CD8-positive, alpha-beta memory T cell (primary cell): ENCODE data around the gene CRISPLD2. TPM values are rescaled to one million over a fixed set of nuclear protein-coding genes. Genes with fewer than 3 reads are reported as not detected.
A peak's percentile ranks its signal among the peaks of the same experiment; 100 is the strongest.

Experiments
- CTCF ChIA-PET: fragments of 350-600 bp; sonication (Branson Sonifier 250); formaldehyde crosslinking; loops from one replicate; lab custom pipeline; 2021; ENCODE audit warnings: antibody characterized with exemption; lab: Charles Lee
- POLR2A ChIA-PET: fragments of 350-600 bp; sonication (Branson Sonifier 250); formaldehyde crosslinking; loops from one replicate; lab custom pipeline; 2021; ENCODE audit warnings: antibody characterized with exemption; lab: Charles Lee
- DNase-seq, 5 donors: peaks; one replicate each; pipeline versions ENCODE4 v3.0.0 to v3.0.0-alpha.2; 2020 to 2022; ENCODE audit warnings: mixed read lengths in 1 of 5
- H3K27ac ChIP-seq: one replicate; pipeline ENCODE4 v1.7.0; 2013; ENCODE audit warnings: low read depth, mild to moderate bottlenecking, low read length, moderate library complexity
- H3K27me3 ChIP-seq: 2 replicates; pipeline ENCODE4 v1.7.0; 2013; ENCODE audit warnings: low read length, mild to moderate bottlenecking; ENCODE audit not compliant: insufficient read depth, poor library complexity, severe bottlenecking
- H3K36me3 ChIP-seq: 2 replicates; pipeline ENCODE4 v1.7.0; 2013; ENCODE audit warnings: mild to moderate bottlenecking, low read length, moderate library complexity; ENCODE audit not compliant: insufficient read depth
- H3K4me1 ChIP-seq: 2 replicates; pipeline ENCODE4 v1.7.0; 2013; ENCODE audit warnings: mild to moderate bottlenecking, low read length, moderate library complexity; ENCODE audit not compliant: insufficient read depth
- H3K4me3 ChIP-seq: 2 replicates; pipeline ENCODE4 v1.7.0; 2013; ENCODE audit warnings: mild to moderate bottlenecking, low read length
- H3K9me3 ChIP-seq: 2 replicates; pipeline ENCODE4 v1.7.0; 2013; ENCODE audit warnings: mild to moderate bottlenecking, low read length
- H3K27ac Mint-ChIP-seq, 8 donors: one replicate each; pipeline ENCODE4 v1.8.0; 2020 to 2021; ENCODE audit warnings: mixed read lengths in 8 of 8, mild to moderate bottlenecking in 6 of 8, inconsistent platforms in 3 of 8, moderate library complexity in 3 of 8
- H3K27me3 Mint-ChIP-seq, 2 donors: one replicate each; pipeline ENCODE4 v1.8.0; 2020 to 2021; ENCODE audit warnings: mixed read lengths in 2 of 2, mild to moderate bottlenecking in 1 of 2, moderate library complexity in 1 of 2
- H3K36me3 Mint-ChIP-seq, 3 donors: one replicate each; pipeline ENCODE4 v1.8.0; 2020 to 2021; ENCODE audit warnings: mixed read lengths in 3 of 3, inconsistent platforms in 1 of 3, mild to moderate bottlenecking in 1 of 3
- H3K4me1 Mint-ChIP-seq, 3 donors: one replicate each; pipeline ENCODE4 v1.8.0; 2020 to 2021; ENCODE audit warnings: mixed read lengths in 3 of 3, inconsistent platforms in 1 of 3, mild to moderate bottlenecking in 1 of 3
- H3K4me3 Mint-ChIP-seq, 7 donors: one replicate each; pipeline ENCODE4 v1.8.0; 2020 to 2021; ENCODE audit warnings: mixed read lengths in 7 of 7, mild to moderate bottlenecking in 6 of 7, moderate library complexity in 4 of 7, inconsistent platforms in 2 of 7
- H3K9me3 Mint-ChIP-seq, 5 donors: one replicate each; pipeline ENCODE4 v1.8.0; 2020 to 2022; ENCODE audit warnings: mixed read lengths in 5 of 5, mild to moderate bottlenecking in 3 of 5, moderate library complexity in 2 of 5, inconsistent platforms in 1 of 5
- polyA plus RNA-seq: library from polyadenylated mRNA; unstranded; fragments of 300-500 nt; fragmentation: Illumina TruSeq; gene quantifications from one replicate; pipeline ENCODE4 v1.2.3, GENCODE V29; 2021
- total RNA-seq, 2 experiments: library from RNA; stranded (reverse); gene quantifications; one replicate each; pipeline ENCODE4 v1.2.3, GENCODE V29; 2021

The CRISPLD2 gene
- total and polyA plus RNA-seq, 3 experiments from 2014 or later: 0.04 to 0.05 TPM; not detected in 1

DNA sequence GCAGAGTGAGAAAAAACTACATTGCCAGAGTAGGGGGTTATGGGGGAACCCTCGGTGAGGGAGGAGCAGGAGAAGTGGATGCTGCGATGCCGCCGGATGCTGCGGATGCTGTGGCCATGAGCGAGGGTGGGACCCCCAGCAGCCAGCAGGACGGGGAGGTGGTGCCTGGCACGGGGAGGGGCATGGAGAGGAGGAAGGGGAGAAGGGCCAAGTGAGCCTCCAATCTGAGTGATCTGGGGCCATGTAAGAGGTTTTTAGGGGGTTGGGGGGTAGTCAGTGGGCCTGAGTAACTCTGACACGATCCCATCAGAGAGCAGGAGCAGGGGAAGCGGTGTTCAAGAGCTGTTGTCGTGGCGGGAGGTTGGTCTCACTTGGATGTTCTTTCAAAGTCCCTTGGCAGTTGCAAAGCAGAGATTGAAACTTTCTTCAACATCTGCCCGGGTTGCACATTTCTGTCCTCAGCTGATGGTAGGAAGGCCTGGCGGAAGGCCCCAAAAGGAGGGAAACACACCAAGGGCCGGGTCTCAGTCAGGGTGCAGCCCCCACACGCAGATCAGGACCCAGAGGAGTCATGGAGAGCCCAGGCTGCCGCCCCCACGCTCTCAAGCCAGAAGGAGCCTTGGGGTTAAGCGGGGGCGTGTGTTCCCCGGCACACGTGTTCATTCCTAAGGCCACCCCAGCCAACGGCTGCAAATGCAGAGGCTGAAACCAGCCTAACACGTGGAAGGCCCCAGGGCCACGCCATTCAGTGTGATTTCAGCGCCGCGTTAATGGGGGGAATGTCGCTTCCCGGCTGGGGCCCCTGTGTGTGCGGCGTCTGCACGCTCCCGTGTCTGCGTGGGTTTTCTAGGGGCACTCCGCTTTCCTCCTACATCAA is 109.9 kb downstream of the CRISPLD2 start:
- Histone ChIP-seq H3K27ac (no peak overlapping the region), H3K27me3 (no peaks in the 10 kb centered on the region), H3K4me3 (no peak overlapping the region), H3K36me3 (no peaks in the 10 kb centered on the region), H3K4me1 (peaks cover 4% of the 10 kb centered on the region), H3K9me3 (no peaks in the 10 kb centered on the region)
- Mint-ChIP-seq H3K27me3 (peaks cover 0 to 2% of the 10 kb centered on the region in 2 donors), H3K36me3 (no peaks in the 10 kb centered on the region), H3K4me1 (peaks cover 0 to 2% (median 0%) of the 10 kb centered on the region in 3 donors), H3K9me3 (no peaks in the 10 kb centered on the region), H3K4me3 (peak overlapping the region in 1 of 7 donors; percentile 62), H3K27ac (peak overlapping the region in 6 of 8 donors; percentile 17 to 83 (median 56))
- CTCF ChIA-PET: interaction anchor here (1.2 kb wide), 1 partner anchor 23 kb away, joined by 5 read pairs; no protein-coding TSS in a partner anchor
- no peak for DNase-seq
- POLR2A ChIA-PET: no interaction called here

DNA sequence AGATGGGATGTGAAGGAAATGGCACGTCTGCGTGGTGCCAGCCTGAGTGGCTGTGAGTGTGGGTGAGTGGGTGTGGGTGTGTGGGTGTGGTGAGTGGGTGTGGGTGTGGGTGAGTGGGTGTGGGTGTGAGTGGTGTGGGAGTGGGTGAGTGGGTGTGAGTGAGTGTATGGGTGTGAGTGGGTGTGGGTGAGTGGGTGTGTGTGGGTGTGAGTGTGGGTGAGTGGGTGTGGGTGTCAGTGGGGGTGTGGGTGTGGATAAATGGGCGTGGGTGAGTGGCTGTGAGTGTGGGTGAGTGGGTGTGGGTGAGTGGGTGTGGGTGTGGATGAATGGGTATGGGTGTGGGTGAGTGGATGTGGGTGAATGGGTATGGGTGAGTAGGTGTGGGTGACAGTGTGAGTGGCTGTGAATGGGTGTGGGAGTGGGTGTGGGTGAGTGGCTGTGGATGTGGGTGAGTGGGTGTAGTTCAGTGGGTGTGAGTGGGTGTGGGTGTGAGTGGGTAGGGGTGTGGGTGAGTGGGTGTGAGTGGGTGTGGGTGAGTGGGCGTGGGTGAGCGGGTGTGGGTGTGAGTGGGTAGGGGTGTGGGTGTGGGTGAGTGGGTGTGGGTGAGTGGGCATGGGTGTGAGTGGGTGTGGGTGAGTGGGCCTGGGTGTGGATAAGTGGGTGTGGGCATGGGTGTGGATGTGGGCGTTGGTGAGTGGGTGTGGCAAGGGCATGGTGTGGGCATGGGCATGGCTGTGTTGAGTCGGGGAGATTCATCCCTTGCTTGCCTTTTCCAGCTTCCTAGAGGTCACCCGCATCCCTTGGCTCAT is 110.7 kb downstream of the CRISPLD2 start:
- Mint-ChIP-seq H3K4me3 (no peak overlapping the region), H3K27ac (peak overlapping the region in 3 of 8 donors; percentile 23 to 81 (median 50)), H3K9me3 (no peaks in the 10 kb centered on the region), H3K4me1 (peaks cover 0 to 2% (median 0%) of the 10 kb centered on the region in 3 donors), H3K27me3 (no peaks in the 10 kb centered on the region), H3K36me3 (no peaks in the 10 kb centered on the region)
- H3K36me3 ChIP-seq: no peaks in the 10 kb centered on the region
- H3K4me3 ChIP-seq: no peak overlapping the region
- ChIA-PET CTCF (no interaction called here), POLR2A (no interaction called here)
- H3K9me3 ChIP-seq: no peaks in the 10 kb centered on the region
- H3K4me1 ChIP-seq: peaks cover 4% of the 10 kb centered on the region
- no peak overlapping the region for H3K27ac ChIP-seq
- no peaks in the 10 kb centered on the region for H3K27me3 ChIP-seq
- no peak for DNase-seq

DNA sequence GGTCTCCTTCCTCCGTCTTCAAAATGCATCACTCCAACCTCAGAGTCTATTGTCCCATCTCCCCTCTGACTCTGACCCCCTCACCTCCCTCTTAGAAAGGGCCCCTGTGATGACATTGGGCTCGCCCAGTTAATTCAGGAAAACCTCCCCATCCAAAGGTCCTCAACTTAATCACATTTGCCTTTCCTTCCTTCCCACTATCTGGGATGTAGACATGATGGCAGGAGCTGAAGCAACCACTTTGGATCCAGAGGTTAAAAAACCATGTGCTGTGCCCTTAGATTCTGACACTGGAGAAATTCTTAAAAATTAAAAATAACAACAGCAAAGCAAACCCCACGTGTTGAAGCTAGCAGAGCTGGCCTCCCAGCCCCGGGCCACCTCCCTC is 111.3 kb downstream of the CRISPLD2 start:
- Mint-ChIP-seq H3K27me3 (no peaks in the 10 kb centered on the region), H3K4me3 (no peak overlapping the region), H3K4me1 (peaks cover 0 to 2% (median 0%) of the 10 kb centered on the region in 3 donors), H3K36me3 (no peaks in the 10 kb centered on the region), H3K27ac (peak overlapping the region in 4 of 8 donors; percentile 22 to 86 (median 52)), H3K9me3 (no peaks in the 10 kb centered on the region)
- no peak overlapping the region for H3K4me3 ChIP-seq
- no peaks in the 10 kb centered on the region for H3K36me3 ChIP-seq
- H3K4me1 ChIP-seq: peaks cover 4% of the 10 kb centered on the region
- no peak for DNase-seq
- ChIA-PET CTCF (interaction anchor here (1.3 kb wide), 1 partner anchor 21 kb away, joined by 6 read pairs; no protein-coding TSS in a partner anchor), POLR2A (no interaction called here)
- H3K9me3 ChIP-seq: no peaks in the 10 kb centered on the region
- H3K27me3 ChIP-seq: no peaks in the 10 kb centered on the region
- no peak overlapping the region for H3K27ac ChIP-seq

DNA sequence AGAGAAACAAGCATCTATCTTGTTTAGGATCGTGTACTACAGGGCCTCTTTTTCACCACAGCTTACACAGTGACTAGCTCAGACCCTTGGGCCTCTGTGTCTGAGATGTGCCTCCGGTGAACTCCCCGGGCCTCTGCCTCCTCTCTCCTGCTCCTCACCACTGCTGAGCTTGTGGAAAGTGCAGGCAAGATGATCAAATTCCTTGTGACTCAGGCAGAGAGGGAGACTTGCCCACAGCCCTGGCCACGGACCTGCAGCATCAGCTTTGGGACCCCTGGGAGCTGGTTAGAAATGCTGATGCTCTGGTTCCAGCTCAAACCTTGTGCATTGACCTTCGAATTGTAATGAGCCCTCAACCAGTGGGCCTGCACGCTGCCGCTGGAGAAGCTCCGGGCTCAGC is 111.7 kb downstream of the CRISPLD2 start:
- Histone ChIP-seq H3K4me3 (no peak overlapping the region), H3K27ac (no peak overlapping the region), H3K9me3 (no peaks in the 10 kb centered on the region), H3K36me3 (no peaks in the 10 kb centered on the region), H3K27me3 (no peaks in the 10 kb centered on the region), H3K4me1 (peaks cover 4% of the 10 kb centered on the region)
- Mint-ChIP-seq H3K9me3 (no peaks in the 10 kb centered on the region), H3K27me3 (no peaks in the 10 kb centered on the region), H3K36me3 (no peaks in the 10 kb centered on the region), H3K4me1 (peaks cover 0 to 2% (median 0%) of the 10 kb centered on the region in 3 donors), H3K27ac (peak overlapping the region in 2 of 8 donors; percentile 23 to 86), H3K4me3 (no peak overlapping the region)
- ChIA-PET CTCF (interaction anchor here (1.3 kb wide), 1 partner anchor 21 kb away, joined by 6 read pairs; no protein-coding TSS in a partner anchor), POLR2A (no interaction called here)
- no peak for DNase-seq

DNA sequence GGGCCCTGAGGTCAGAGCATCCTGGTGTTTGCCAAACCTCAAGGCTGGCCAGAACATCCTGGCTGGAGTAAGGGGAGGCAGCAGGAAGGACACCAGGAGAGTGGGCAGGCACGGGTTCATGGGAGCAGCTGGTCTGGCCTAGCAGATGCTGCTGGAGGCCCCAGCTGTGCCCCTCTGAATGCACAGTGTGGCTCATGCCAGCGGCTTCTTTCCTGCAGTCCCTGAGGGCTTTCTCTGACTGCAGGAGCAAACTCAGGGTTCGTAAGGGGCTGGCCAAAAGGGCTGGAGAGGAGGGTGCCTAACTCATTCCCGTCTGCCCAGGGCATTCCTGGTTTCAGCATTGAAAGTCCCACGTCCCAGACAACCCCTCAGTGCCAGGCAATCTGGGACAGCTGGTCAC is 112.9 kb downstream of the CRISPLD2 start:
- Histone ChIP-seq H3K27me3 (no peaks in the 10 kb centered on the region), H3K9me3 (no peaks in the 10 kb centered on the region), H3K36me3 (no peaks in the 10 kb centered on the region), H3K4me1 (peaks cover 4% of the 10 kb centered on the region), H3K4me3 (no peak overlapping the region), H3K27ac (no peak overlapping the region)
- H3K36me3 Mint-ChIP-seq: no peaks in the 10 kb centered on the region
- no peak overlapping the region for H3K27ac Mint-ChIP-seq
- DNase-seq: no peak
- H3K4me3 Mint-ChIP-seq: no peak overlapping the region
- H3K4me1 Mint-ChIP-seq: peaks cover 0 to 2% (median 0%) of the 10 kb centered on the region in 3 donors
- H3K27me3 Mint-ChIP-seq: peaks cover 0 to 2% of the 10 kb centered on the region in 2 donors
- CTCF ChIA-PET: interaction anchor here (1.5 kb wide), 1 partner anchor 20 kb away, joined by 5 read pairs; no protein-coding TSS in a partner anchor
- POLR2A ChIA-PET: no interaction called here
- no peaks in the 10 kb centered on the region for H3K9me3 Mint-ChIP-seq

DNA sequence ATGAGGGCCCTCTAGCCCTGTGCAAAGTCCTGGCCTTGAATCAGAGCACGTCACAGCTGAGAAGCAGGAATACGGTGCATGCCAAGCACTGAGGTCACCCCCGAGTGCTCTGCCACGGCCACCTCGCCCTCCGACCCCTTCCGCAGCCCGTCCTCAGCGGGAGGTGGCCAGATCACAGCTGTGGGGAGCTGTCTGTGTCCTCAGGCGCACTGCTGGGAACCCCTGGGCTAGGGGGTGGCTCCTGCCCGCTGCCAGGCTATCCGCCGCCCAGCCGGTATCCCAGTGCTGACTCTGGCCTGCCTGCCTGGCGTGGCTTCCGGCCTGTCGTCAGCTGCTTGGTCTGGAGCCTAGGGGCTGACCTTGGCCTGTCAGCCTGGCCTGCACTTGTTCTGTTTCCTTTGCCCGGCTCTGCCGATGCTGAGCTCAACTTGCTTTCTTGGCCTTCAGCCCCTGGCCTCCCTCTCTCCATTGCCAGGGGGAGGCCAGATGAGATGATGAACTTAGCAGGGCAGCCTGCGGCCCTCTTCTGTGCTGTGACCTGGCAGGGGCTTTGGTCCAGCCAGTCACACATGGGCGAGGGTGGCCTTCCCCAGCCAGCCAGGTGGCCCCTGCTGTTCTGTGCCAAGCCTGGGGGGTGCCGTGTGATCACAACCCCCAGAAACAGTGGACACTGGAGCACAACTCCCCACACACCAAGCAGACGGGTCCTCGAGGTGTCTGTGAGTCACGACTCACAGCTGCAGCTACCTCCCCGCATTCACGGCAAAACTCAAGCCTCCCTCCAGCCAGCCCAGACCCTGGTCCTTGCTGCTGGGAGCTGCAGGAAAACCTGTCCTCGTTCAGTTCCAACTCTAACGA is 114.2 kb downstream of the CRISPLD2 start:
- no peak overlapping the region for H3K4me3 Mint-ChIP-seq
- H3K27me3 Mint-ChIP-seq: peaks cover 0 to 4% of the 10 kb centered on the region in 2 donors
- H3K27ac Mint-ChIP-seq: no peak overlapping the region
- Histone ChIP-seq H3K4me3 (no peak overlapping the region), H3K27ac (no peak overlapping the region), H3K9me3 (no peaks in the 10 kb centered on the region), H3K36me3 (no peaks in the 10 kb centered on the region), H3K4me1 (peaks cover 4% of the 10 kb centered on the region), H3K27me3 (no peaks in the 10 kb centered on the region)
- CTCF ChIA-PET: interaction anchor here (1.2 to 1.5 kb wide), 2 partner anchors 18 to 19 kb away, joined by 5 read pairs; no protein-coding TSS in a partner anchor
- no peaks in the 10 kb centered on the region for H3K36me3 Mint-ChIP-seq
- POLR2A ChIA-PET: no interaction called here
- H3K4me1 Mint-ChIP-seq: peaks cover 0 to 2% (median 0%) of the 10 kb centered on the region in 3 donors
- H3K9me3 Mint-ChIP-seq: no peaks in the 10 kb centered on the region
- no peak for DNase-seq

DNA sequence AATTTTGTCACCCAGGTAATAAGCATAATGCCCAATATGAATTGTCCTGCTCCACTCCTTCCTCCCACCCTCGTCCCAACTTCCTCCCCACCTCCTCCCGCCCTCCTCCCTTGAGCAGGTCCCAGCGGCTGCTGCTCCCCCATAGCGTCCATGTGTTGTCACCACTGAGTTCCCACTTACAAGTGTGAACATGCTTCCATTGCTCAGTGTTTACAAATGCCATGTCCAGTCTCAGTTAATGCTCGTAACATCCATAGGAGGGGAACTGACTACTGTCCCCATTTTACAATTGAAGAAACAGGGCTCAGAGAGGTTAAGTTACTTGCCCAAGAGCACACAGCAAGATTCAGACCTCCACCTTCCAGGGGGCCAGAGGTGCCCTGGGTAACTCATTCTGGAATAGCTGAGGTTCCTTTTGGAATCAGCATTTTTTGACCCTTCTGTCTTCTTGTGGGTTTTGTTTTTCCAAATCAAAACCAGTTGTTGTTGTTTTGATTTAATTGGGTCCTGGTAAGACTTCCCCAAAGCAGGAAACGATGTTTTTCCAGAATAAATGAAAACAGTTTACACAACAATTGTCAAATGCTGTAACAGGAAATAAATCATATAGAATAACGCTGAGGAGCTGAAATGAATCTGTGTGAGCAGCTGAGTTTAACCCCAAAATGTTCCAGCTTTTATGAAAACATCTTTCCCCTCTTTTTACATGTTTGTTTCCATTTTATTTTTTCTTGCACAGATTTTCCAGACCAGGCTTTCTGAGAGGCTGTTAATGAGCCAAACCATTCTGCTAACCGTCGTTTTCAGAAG is 117.6 kb downstream of the CRISPLD2 start:
- POLR2A ChIA-PET: no interaction called here
- Histone ChIP-seq H3K4me3 (no peak overlapping the region), H3K9me3 (no peaks in the 10 kb centered on the region), H3K27ac (no peak overlapping the region), H3K27me3 (no peaks in the 10 kb centered on the region), H3K4me1 (no peaks in the 10 kb centered on the region), H3K36me3 (no peaks in the 10 kb centered on the region)
- no peaks in the 10 kb centered on the region for H3K9me3 Mint-ChIP-seq
- CTCF ChIA-PET: no interaction called here
- no peak overlapping the region for H3K27ac Mint-ChIP-seq
- H3K4me3 Mint-ChIP-seq: no peak overlapping the region
- H3K4me1 Mint-ChIP-seq: no peaks in the 10 kb centered on the region
- peaks cover 2 to 26% of the 10 kb centered on the region in 2 donors for H3K27me3 Mint-ChIP-seq
- H3K36me3 Mint-ChIP-seq: no peaks in the 10 kb centered on the region
- no peak for DNase-seq
